Lower leg skin (tissue), 4 donors: ENCODE results near the gene ANKRD33. TPM values are rescaled to one million over a fixed set of nuclear protein-coding genes. Genes with fewer than 3 reads are reported as not detected.

Experiments
- DNase-seq, 2 donors: peaks; one replicate each; pipeline ENCODE4 v3.0.0-alpha.2; 2019; ENCODE audit warnings: low spot score in 2 of 2
- H3K4me3 ChIP-seq: fragments of 200-600 bp; sonication (generic); 2 replicates; pipeline ENCODE4 v1.5.1; 2017; ENCODE audit warnings: mild to moderate bottlenecking, low read depth; ENCODE audit not compliant: poor library complexity, severe bottlenecking
- POLR2A ChIP-seq, 2 donors: fragments of 450-650 bp; IDR thresholded peaks; one replicate each; pipeline ENCODE4 v1.6.1; 2016 to 2017; ENCODE audit warnings: antibody characterized with exemption in 2 of 2, mild to moderate bottlenecking in 1 of 2, moderate library complexity in 1 of 2
- WGBS, 2 donors: methylation state at CpG; one replicate each; pipeline ENCODE4 v1.1.5; 2018; 5-methylcytosine and 5-hydroxymethylcytosine counted together
- intact Hi-C: fragments of 100-400 bp; cut with DNase I; formaldehyde crosslinking; loops from one replicate; pipeline ENCODE4 v1.15.0; 2023; ENCODE audit warnings: low total_unique reads
- total RNA-seq, 4 donors: library from RNA; depleted of rRNA; stranded (reverse); fragments of >200 nt; gene quantifications; one replicate each; pipeline ENCODE4 v1.1.0, GENCODE V29; 2016
- TF ChIP-seq, protein P1 (sequence below), 3 donors: fragments of 450-650 bp; IDR thresholded peaks; one replicate each; pipeline ENCODE4 v1.5.1; 2016; ENCODE audit warnings: antibody characterized with exemption in 3 of 3, mild to moderate bottlenecking in 3 of 3, moderate library complexity in 2 of 3

ANKRD33 gene
- total RNA-seq, 4 donors from 2014 or later: not detected

- 13 to 15% methylated on average over 39 to 46 of the region's 53 CpGs for WGBS, 2 donors
- H3K4me3 ChIP-seq: no peak overlapping the region
- no peak for TF ChIP-seq POLR2A (IDR thresholded peaks at IDR 0.05)
- TF ChIP-seq, protein P1, sequence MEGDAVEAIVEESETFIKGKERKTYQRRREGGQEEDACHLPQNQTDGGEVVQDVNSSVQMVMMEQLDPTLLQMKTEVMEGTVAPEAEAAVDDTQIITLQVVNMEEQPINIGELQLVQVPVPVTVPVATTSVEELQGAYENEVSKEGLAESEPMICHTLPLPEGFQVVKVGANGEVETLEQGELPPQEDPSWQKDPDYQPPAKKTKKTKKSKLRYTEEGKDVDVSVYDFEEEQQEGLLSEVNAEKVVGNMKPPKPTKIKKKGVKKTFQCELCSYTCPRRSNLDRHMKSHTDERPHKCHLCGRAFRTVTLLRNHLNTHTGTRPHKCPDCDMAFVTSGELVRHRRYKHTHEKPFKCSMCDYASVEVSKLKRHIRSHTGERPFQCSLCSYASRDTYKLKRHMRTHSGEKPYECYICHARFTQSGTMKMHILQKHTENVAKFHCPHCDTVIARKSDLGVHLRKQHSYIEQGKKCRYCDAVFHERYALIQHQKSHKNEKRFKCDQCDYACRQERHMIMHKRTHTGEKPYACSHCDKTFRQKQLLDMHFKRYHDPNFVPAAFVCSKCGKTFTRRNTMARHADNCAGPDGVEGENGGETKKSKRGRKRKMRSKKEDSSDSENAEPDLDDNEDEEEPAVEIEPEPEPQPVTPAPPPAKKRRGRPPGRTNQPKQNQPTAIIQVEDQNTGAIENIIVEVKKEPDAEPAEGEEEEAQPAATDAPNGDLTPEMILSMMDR (IDR thresholded peaks at IDR 0.05): no peak
- intact Hi-C loops: no loop called here
- no peak for DNase-seq
Observed at GRCh38 chr12:51863933-51864832, 23.7 kb upstream of the ANKRD33 start.

- intact Hi-C loops: no loop called here
- DNase-seq: no peak
- H3K4me3 ChIP-seq: no peak overlapping the region
- TF ChIP-seq POLR2A (IDR thresholded peaks at IDR 0.05): no peak
- TF ChIP-seq, protein P1 (IDR thresholded peaks at IDR 0.05): no peak
- 73 to 83% methylated on average over 12 of the region's 12 CpGs for WGBS, 2 donors
Observed at GRCh38 chr12:51864833-51865670, 22.9 kb upstream of the ANKRD33 start.

GRCh38 chr12:51865757-51866270 is 22.1 kb upstream of the ANKRD33 start:
- TF ChIP-seq, protein P1 (IDR thresholded peaks at IDR 0.05): no peak
- TF ChIP-seq POLR2A (IDR thresholded peaks at IDR 0.05): no peak
- 81 to 95% methylated on average over 6 to 7 of the region's 7 CpGs for WGBS, 2 donors
- intact Hi-C loops: no loop called here
- no peak overlapping the region for H3K4me3 ChIP-seq
- no peak for DNase-seq

- H3K4me3 ChIP-seq: no peak overlapping the region
- TF ChIP-seq, protein P1 (IDR thresholded peaks at IDR 0.05): no peak
- no peak for TF ChIP-seq POLR2A (IDR thresholded peaks at IDR 0.05)
- intact Hi-C loops: no loop called here
- 91 to 92% methylated on average over 4 of the region's 4 CpGs for WGBS, 2 donors
- no peak for DNase-seq
Observed at GRCh38 chr12:51866324-51866723, 21.6 kb upstream of the ANKRD33 start.

DNA sequence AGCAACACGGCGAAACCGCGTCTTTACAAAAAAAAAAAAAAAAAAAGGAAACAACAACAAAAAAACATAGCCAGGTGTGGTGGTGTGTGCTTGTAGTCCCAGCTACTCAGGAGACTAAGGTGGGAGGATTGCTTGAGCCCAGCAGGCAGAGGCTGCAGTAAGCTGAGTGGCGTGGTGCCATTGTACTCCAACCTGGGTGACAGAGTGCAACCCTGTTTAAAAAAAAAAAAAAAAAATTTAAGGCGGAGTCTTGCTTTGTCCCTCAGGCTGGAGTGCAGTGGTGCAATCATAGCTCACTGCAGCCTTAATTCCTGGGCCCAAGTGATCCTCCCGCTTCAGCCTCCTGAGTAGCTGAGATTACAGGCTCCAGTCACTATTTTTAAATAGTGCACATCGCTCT is 21.1 kb upstream of the ANKRD33 start:
- no peak overlapping the region for H3K4me3 ChIP-seq
- WGBS, 2 donors: 92 to 94% methylated on average over 8 of the region's 8 CpGs
- intact Hi-C loops: no loop called here
- TF ChIP-seq POLR2A (IDR thresholded peaks at IDR 0.05): no peak
- TF ChIP-seq, protein P1 (IDR thresholded peaks at IDR 0.05): no peak
- no peak for DNase-seq
